GM23338 (cell line): ENCODE results near the gene CNR1. TPM values are rescaled to one million over a fixed set of nuclear protein-coding genes. Genes with fewer than 3 reads are reported as not detected.

Experiments
- ATAC-seq: fragments of 200-7000 bp; cut with Tn5 transposase; 3 replicates; pipeline ENCODE4 v1.9.1; 2020
- DNase-seq: peaks from one replicate; pipeline ENCODE4 v3.0.0-alpha.2; 2015; ENCODE audit warnings: low spot score
- H2AFZ ChIP-seq: fragments of 200-600 bp; sonication (generic); 2 replicates; pipeline ENCODE4 v1.8.0; 2016; ENCODE audit warnings: antibody characterized with exemption, mild to moderate bottlenecking, moderate library complexity
- H3F3A ChIP-seq: fragments of 200-600 bp; sonication (generic); replicated peaks from 2 replicates; pipeline ENCODE4 v1.8.0; 2017; ENCODE audit warnings: antibody characterized with exemption, mixed run types, low read depth
- H3K27ac ChIP-seq: fragments of 200-600 bp; sonication (generic); 2 replicates; pipeline ENCODE4 v1.6.1; 2016; ENCODE audit warnings: low read depth
- H3K27me3 ChIP-seq: fragments of 200-600 bp; sonication (generic); 2 replicates; pipeline ENCODE4 v1.8.0; 2016; ENCODE audit warnings: mild to moderate bottlenecking, mixed run types, moderate library complexity; ENCODE audit not compliant: insufficient read depth
- H3K36me3 ChIP-seq: fragments of 200-600 bp; sonication (generic); 2 replicates; pipeline ENCODE4 v1.8.0; 2016; ENCODE audit warnings: mild to moderate bottlenecking; ENCODE audit not compliant: insufficient read depth
- H3K4me1 ChIP-seq: fragments of 200-600 bp; sonication (generic); 2 replicates; pipeline ENCODE4 v1.8.0; 2016; ENCODE audit warnings: mild to moderate bottlenecking, moderate library complexity; ENCODE audit not compliant: insufficient read depth
- H3K4me2 ChIP-seq: fragments of 200-600 bp; sonication (generic); 2 replicates; pipeline ENCODE4 v1.7.1; 2017; ENCODE audit warnings: mixed run types
- H3K4me3 ChIP-seq: fragments of 200-600 bp; sonication (generic); 2 replicates; pipeline ENCODE4 v1.6.1; 2016; ENCODE audit warnings: mixed run types
- H3K79me2 ChIP-seq: fragments of 200-600 bp; sonication (generic); replicated peaks from 2 replicates; pipeline ENCODE4 v1.8.0; 2017; ENCODE audit warnings: mild to moderate bottlenecking; ENCODE audit not compliant: insufficient read depth
- H3K9me2 ChIP-seq: fragments of 200-600 bp; sonication (generic); 2 replicates; pipeline ENCODE4 v1.8.0; 2017; ENCODE audit not compliant: insufficient read depth
- H4K20me1 ChIP-seq: fragments of 200-600 bp; sonication (generic); replicated peaks from 2 replicates; pipeline ENCODE4 v1.8.0; 2017; ENCODE audit warnings: mild to moderate bottlenecking; ENCODE audit not compliant: insufficient read depth
- H3K27ac Mint-ChIP-seq: 2 replicates; pipeline ENCODE4 v1.8.0; 2020; ENCODE audit warnings: inconsistent platforms, mild to moderate bottlenecking, moderate library complexity, mixed read lengths
- H3K27me3 Mint-ChIP-seq: 3 replicates; pipeline ENCODE4 v1.8.0; 2022; ENCODE audit warnings: low read depth, mild to moderate bottlenecking, moderate library complexity, mixed read lengths, inconsistent platforms; ENCODE audit not compliant: insufficient read depth, poor library complexity
- H3K36me3 Mint-ChIP-seq: 3 replicates; pipeline ENCODE4 v1.8.0; 2021; ENCODE audit warnings: low read depth, mild to moderate bottlenecking, inconsistent platforms, moderate library complexity, mixed read lengths
- H3K4me1 Mint-ChIP-seq: 3 replicates; pipeline ENCODE4 v1.8.0; 2020; ENCODE audit warnings: mild to moderate bottlenecking, inconsistent platforms, mixed read lengths
- H3K4me3 Mint-ChIP-seq: 3 replicates; pipeline ENCODE4 v1.8.0; 2021; ENCODE audit warnings: moderate library complexity, mild to moderate bottlenecking, inconsistent platforms, mixed read lengths
- H3K9me3 Mint-ChIP-seq: 3 replicates; pipeline ENCODE4 v1.8.0; 2020; ENCODE audit warnings: moderate library complexity, mild to moderate bottlenecking, inconsistent platforms, mixed read lengths
- CTCF ChIP-seq, 2 experiments: fragments of 200-600 bp in 1 of 2; sonication (generic) in 1 of 2; conservative IDR thresholded peaks; 2 replicates each; pipeline versions ENCODE4 v1.5.1 to v1.6.1; 2016 to 2017; ENCODE audit warnings: antibody characterized with exemption in 2 of 2, low read depth in 2 of 2, mild to moderate bottlenecking in 2 of 2, moderate library complexity in 1 of 2
- ETS1 ChIP-seq: IDR thresholded peaks from 2 replicates; pipeline ENCODE4 v1.6.1; 2016; ENCODE audit warnings: antibody characterized with exemption
- EZH2phosphoT487 ChIP-seq: fragments of 200-600 bp; sonication (generic); IDR thresholded peaks from one replicate; pipeline ENCODE4 v1.8.1; 2018; ENCODE audit warnings: antibody characterized with exemption; ENCODE audit not compliant: unreplicated experiment
- NANOG ChIP-seq: IDR thresholded peaks from 2 replicates; pipeline ENCODE4 v1.6.1; 2016; ENCODE audit warnings: antibody characterized with exemption, borderline replicate concordance
- polyA plus RNA-seq: library from polyadenylated mRNA; unstranded; fragments of >200 nt; fragmentation: Nextera tagmentation; extraction: Ambion mirVana; gene quantifications from 2 replicates; pipeline ENCODE4 v1.2.1, GENCODE V29; 2016
- total RNA-seq: library from RNA; depleted of rRNA; stranded (reverse); fragments of >200 nt; shearing (Covaris generic); gene quantifications from 2 replicates; pipeline ENCODE4 v1.2.3, GENCODE V29; 2014; rRNA removed

Gene CNR1
- total and polyA plus RNA-seq, 2 experiments from 2014 or later, result 0.71 to 2.6 TPM

GRCh38 chr6:88105741-88106340, 60.3 kb downstream of the CNR1 start:
- no peaks in the 10 kb centered on the region for H3K9me3 Mint-ChIP-seq
- no peak overlapping the region for H3K27ac Mint-ChIP-seq
- no peaks in the 10 kb centered on the region for H3K4me1 Mint-ChIP-seq
- ATAC-seq, result no peak
- H3K27me3 ChIP-seq, result no peaks in the 10 kb centered on the region
- H3K4me1 ChIP-seq, result peaks cover 7% of the 10 kb centered on the region; the same call in 1 of the 2 replicates
- no peaks in the 10 kb centered on the region for H4K20me1 ChIP-seq
- no peaks in the 10 kb centered on the region for H3K79me2 ChIP-seq
- no peak for DNase-seq
- H3K36me3 Mint-ChIP-seq, result no peaks in the 10 kb centered on the region
- no peaks in the 10 kb centered on the region for H3K9me2 ChIP-seq
- no peak overlapping the region for H3K27ac ChIP-seq
- no peaks in the 10 kb centered on the region for H3K36me3 ChIP-seq
- no peaks in the 10 kb centered on the region for H3K27me3 Mint-ChIP-seq
- TF ChIP-seq CTCF (conservative IDR thresholded peaks at IDR 0.05; ENCODE audit: low read depth in 2 of 2) (no peak), ETS1 (no peak), EZH2phosphoT487 (no peak), NANOG (no peak)
- H3K4me3 ChIP-seq, result no peak overlapping the region
- no peaks in the 10 kb centered on the region for H3F3A ChIP-seq
- H3K4me2 ChIP-seq, result no peak overlapping the region
- no peak overlapping the region for H3K4me3 Mint-ChIP-seq
- H2AFZ ChIP-seq, result no peak overlapping the region

Other genes with a start within 250 kb of the CNR1 start
- not detected in 2 replicates for gene SPACA1, start 118.5 kb downstream of the CNR1 start, total RNA-seq
- not detected in 2 replicates for gene SPACA1, start 118.5 kb downstream of the CNR1 start, polyA plus RNA-seq